Gastrocnemius medialis (tissue), 4 donors: ENCODE data around the gene ZNF18. TPM values are rescaled to one million over a fixed set of nuclear protein-coding genes. Genes with fewer than 3 reads are reported as not detected.

ENCODE experiments used
- ATAC-seq, 2 donors: fragments of 150-250 bp; one replicate each; pipeline ENCODE4 v1.9.1; 2016
- DNase-seq, 2 donors: peaks; one replicate each; pipeline ENCODE4 v3.0.0-alpha.2; 2019
- H3K27ac ChIP-seq, 4 donors: fragments of 200-600 bp; sonication (generic); 1 replicate in 1 of 4; 2 replicates in 3 of 4; pipeline ENCODE4 v1.5.1; 2016 to 2018; ENCODE audit warnings: mild to moderate bottlenecking in 2 of 4, moderate library complexity in 1 of 4
- H3K27me3 ChIP-seq, 3 donors: fragments of 200-600 bp; sonication (generic) in 2 of 3; 1 replicate in 1 of 3; 2 replicates in 2 of 3; pipeline versions ENCODE4 v1.5.1 to v1.6.0; 2016 to 2019; ENCODE audit warnings: mild to moderate bottlenecking in 1 of 3, moderate library complexity in 1 of 3
- H3K36me3 ChIP-seq, 2 donors: fragments of 200-600 bp; sonication (generic) in 1 of 2; one replicate each; pipeline ENCODE4 v1.5.1; 2017 to 2018
- H3K4me1 ChIP-seq, 2 donors: fragments of 200-600 bp; sonication (generic) in 1 of 2; one replicate each; pipeline ENCODE4 v1.5.1; 2016 to 2017; ENCODE audit warnings: mild to moderate bottlenecking in 2 of 2
- H3K4me3 ChIP-seq, 4 donors: fragments of 200-600 bp; sonication (generic) in 3 of 4; 1 replicate in 1 of 4; 2 replicates in 3 of 4; pipeline ENCODE4 v1.5.1; 2016 to 2019; ENCODE audit warnings: mild to moderate bottlenecking in 2 of 4
- H3K9me3 ChIP-seq, 3 donors: fragments of 200-600 bp; sonication (generic) in 2 of 3; 1 replicate in 1 of 3; 2 replicates in 2 of 3; pipeline ENCODE4 v1.5.1; 2016 to 2019
- CTCF ChIP-seq, 5 experiments: fragments of 450-650 bp in 3 of 5; fragments of 200-600 bp in 2 of 5; sonication (generic) in 2 of 5; IDR thresholded peaks in 4 of 5; conservative IDR thresholded peaks in 1 of 5; 1 replicate in 4 of 5; 2 replicates in 1 of 5; pipeline ENCODE4 v1.5.1; 2016 to 2019; ENCODE audit warnings: antibody characterized with exemption in 5 of 5, mild to moderate bottlenecking in 3 of 5, moderate library complexity in 3 of 5
- POLR2A ChIP-seq, 2 donors: fragments of 450-650 bp; IDR thresholded peaks; one replicate each; pipeline ENCODE4 v1.6.1; 2017; ENCODE audit warnings: antibody characterized with exemption in 2 of 2, mild to moderate bottlenecking in 2 of 2, moderate library complexity in 2 of 2
- in situ Hi-C, 4 donors: fragments of 200-750 bp; cut with MboI; loops; one replicate each; pipeline versions ENCODE4 v1.15.0 to v1.8.0; 2017; ENCODE audit warnings: low sequenced_read_pairs in 4 of 4
- intact Hi-C: fragments of 100-400 bp; cut with DNase I; formaldehyde crosslinking; loops from one replicate; pipeline ENCODE4 v1.15.1; 2023; ENCODE audit warnings: low total_unique reads
- total RNA-seq, 4 donors: library from RNA; depleted of rRNA; stranded (reverse); fragments of >200 nt; gene quantifications; one replicate each; pipeline versions ENCODE4 v1.1.0 to v1.2.3, GENCODE V29; 2016

The ZNF18 gene
- total RNA-seq, 4 donors from 2014 or later: 4.7 to 15.8 (median 7.8) TPM

GRCh38 chr17:12040478-12040877, 43.2 kb upstream of the ZNF18 start:
- H3K9me3 ChIP-seq: no peaks in the 10 kb centered on the region
- ATAC-seq (no peak), DNase-seq (no peak)
- intact Hi-C loops (no loop called here), in situ Hi-C loops (no loop called here)
- H3K27ac ChIP-seq: no peak overlapping the region
- H3K4me3 ChIP-seq: no peak overlapping the region
- H3K27me3 ChIP-seq: no peaks in the 10 kb centered on the region
- no peak for TF ChIP-seq CTCF (IDR thresholded peaks at IDR 0.05 in 4 of 5, conservative IDR thresholded peaks at IDR 0.05 in 1 of 5)
- no peak for TF ChIP-seq POLR2A (IDR thresholded peaks at IDR 0.05)
- H3K4me1 ChIP-seq: peaks cover 14 to 29% of the 10 kb centered on the region in 2 donors
- no peaks in the 10 kb centered on the region for H3K36me3 ChIP-seq

GRCh38 chr17:12037970-12038369, 40.7 kb upstream of the ZNF18 start:
- Histone ChIP-seq H3K27me3 (no peaks in the 10 kb centered on the region), H3K4me3 (no peak overlapping the region), H3K27ac (no peak overlapping the region), H3K9me3 (no peaks in the 10 kb centered on the region), H3K36me3 (no peaks in the 10 kb centered on the region), H3K4me1 (peaks cover 14 to 17% of the 10 kb centered on the region in 2 donors)
- intact Hi-C loops (no loop called here), in situ Hi-C loops (no loop called here)
- DNase-seq (no peak), ATAC-seq (no peak)
- no peak for TF ChIP-seq POLR2A (IDR thresholded peaks at IDR 0.05)
- no peak for TF ChIP-seq CTCF (IDR thresholded peaks at IDR 0.05 in 4 of 5, conservative IDR thresholded peaks at IDR 0.05 in 1 of 5)

- Histone ChIP-seq H3K9me3 (no peaks in the 10 kb centered on the region), H3K27ac (no peak overlapping the region), H3K4me3 (no peak overlapping the region), H3K27me3 (no peaks in the 10 kb centered on the region), H3K4me1 (peaks cover 9 to 11% of the 10 kb centered on the region in 2 donors), H3K36me3 (no peaks in the 10 kb centered on the region)
- ATAC-seq (no peak), DNase-seq (no peak)
- intact Hi-C loops (no loop called here), in situ Hi-C loops (no loop called here)
- TF ChIP-seq CTCF (IDR thresholded peaks at IDR 0.05 in 4 of 5, conservative IDR thresholded peaks at IDR 0.05 in 1 of 5) (no peak), POLR2A (IDR thresholded peaks at IDR 0.05) (no peak)
Observed at GRCh38 chr17:12035673-12036072, 38.4 kb upstream of the ZNF18 start.

- intact Hi-C loops: no loop called here
- H3K4me3 ChIP-seq: no peak overlapping the region
- H3K27me3 ChIP-seq: no peaks in the 10 kb centered on the region
- TF ChIP-seq POLR2A (IDR thresholded peaks at IDR 0.05): no peak
- no peak for DNase-seq
- no peaks in the 10 kb centered on the region for H3K36me3 ChIP-seq
- H3K4me1 ChIP-seq: no peaks in the 10 kb centered on the region
- ATAC-seq: no peak
- no peaks in the 10 kb centered on the region for H3K9me3 ChIP-seq
- H3K27ac ChIP-seq: no peak overlapping the region
- in situ Hi-C loops: no loop called here
Observed at GRCh38 chr17:12034538-12034937, 37.3 kb upstream of the ZNF18 start.

- Histone ChIP-seq H3K36me3 (no peaks in the 10 kb centered on the region), H3K4me3 (no peak overlapping the region), H3K27ac (no peak overlapping the region), H3K4me1 (peaks cover 17 to 21% of the 10 kb centered on the region in 2 donors), H3K27me3 (no peaks in the 10 kb centered on the region), H3K9me3 (no peaks in the 10 kb centered on the region)
- in situ Hi-C loops (no loop called here), intact Hi-C loops (loop anchor here (10.0 kb wide), 1 partner anchor 986 kb away; the partner anchor contains the start of gene ELAC2)
- no peak for ATAC-seq
- TF ChIP-seq CTCF (IDR thresholded peaks at IDR 0.05 in 4 of 5, conservative IDR thresholded peaks at IDR 0.05 in 1 of 5) (no peak), POLR2A (IDR thresholded peaks at IDR 0.05) (no peak)
- no peak for DNase-seq
Observed at GRCh38 chr17:12028611-12029010, 31.3 kb upstream of the ZNF18 start.
